Measurements from ENCODE around the gene UGT1A10. TPM values are rescaled to one million over a fixed set of nuclear protein-coding genes. Genes with fewer than 3 reads are reported as not detected.

UGT1A10 gene
- total and polyA plus RNA-seq, 2 donors (not counting 3 experiments of a cell fraction or from before 2014, with no cell fraction given): not detected

DNA sequence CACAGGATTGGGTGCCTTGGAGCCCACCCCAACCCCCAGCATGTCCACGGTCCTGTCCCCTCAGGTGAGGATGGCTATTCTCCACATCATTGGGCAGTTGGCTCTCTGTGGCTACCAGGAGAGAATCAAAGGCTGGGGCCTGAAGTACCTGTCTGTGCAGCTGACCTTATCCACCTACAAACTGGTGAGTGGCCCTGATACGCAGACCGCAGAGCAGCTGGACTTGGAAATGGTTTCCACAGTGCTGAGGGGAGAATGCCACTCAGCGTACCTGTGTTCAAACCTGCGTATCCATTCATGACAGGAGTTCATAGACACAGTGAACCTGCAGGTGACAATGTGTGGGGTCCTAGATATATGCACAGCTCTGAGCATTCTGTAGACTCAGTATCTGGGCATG is 163.5 kb downstream of the UGT1A10 start:
- H3K79me2 ChIP-seq (ENCODE audit: control insufficient read depth, insufficient read depth, low read length): no peaks in the 10 kb centered on the region
- no TSS peak for BruUV-seq (replicated peaks)
- dilution Hi-C loops (cut with MboI; ENCODE audit: extremely low pct_ligation_motif_present, low sequenced_read_pairs): no loop called here
- no peaks in the 10 kb centered on the region for H3K9me1 ChIP-seq (replicated peaks; ENCODE audit: control insufficient read depth, extremely low read depth, insufficient read depth, low read length)
- no peaks in the 10 kb centered on the region for H3K36me3 ChIP-seq (ENCODE audit: control insufficient read depth in 2 of 2, extremely low read depth in 1 of 2, insufficient read depth in 2 of 2, low read length in 2 of 2)
- intact Hi-C loops (cut with micrococcal nuclease): no loop called here
- no peaks in the 10 kb centered on the region for H3K9me3 ChIP-seq (replicated peaks; ENCODE audit: control insufficient read depth, insufficient read depth, low read length)
- DNase-seq (ENCODE audit: low read depth, low spot score): no peak
- H3K4me1 ChIP-seq (ENCODE audit: control insufficient read depth, extremely low read depth, insufficient read depth, low read length): no peaks in the 10 kb centered on the region
- POLR2A ChIA-PET: no interaction called here
- no peak overlapping the region for H3K4me3 ChIP-seq (replicated peaks in 1 of 3; ENCODE audit: insufficient read depth in 1 of 3, low read depth in 1 of 3, low read length in 3 of 3)
- H2AFZ ChIP-seq (ENCODE audit: low read depth, low read length): no peak overlapping the region
- H3K27ac ChIP-seq (ENCODE audit: insufficient read depth, low read depth, low read length): no peak overlapping the region
- no peak for FAIRE-seq
- H3K27me3 ChIP-seq (ENCODE audit: control insufficient read depth in 2 of 2, insufficient read depth in 2 of 2, low read length in 2 of 2): no peaks in the 10 kb centered on the region
- H3K4me2 ChIP-seq (ENCODE audit: insufficient read depth, low read length): no peak overlapping the region
- CTCF ChIA-PET: no interaction called here
- TF ChIP-seq MYC (IDR thresholded peaks at IDR 0.05; ENCODE audit: low read depth, low read length): no peak
- no peak for TF ChIP-seq FOS (IDR thresholded peaks at IDR 0.05; ENCODE audit: borderline replicate concordance, insufficient read depth, low read length)
- no peak for TF ChIP-seq JUN (IDR thresholded peaks at IDR 0.05; ENCODE audit: borderline replicate concordance, insufficient read depth, insufficient read length, low read depth)
- no peak for TF ChIP-seq EZH2 (IDR thresholded peaks at IDR 0.05; ENCODE audit: borderline replicate concordance, low read depth, low read length, severe bottlenecking)
- TF ChIP-seq, protein P1, sequence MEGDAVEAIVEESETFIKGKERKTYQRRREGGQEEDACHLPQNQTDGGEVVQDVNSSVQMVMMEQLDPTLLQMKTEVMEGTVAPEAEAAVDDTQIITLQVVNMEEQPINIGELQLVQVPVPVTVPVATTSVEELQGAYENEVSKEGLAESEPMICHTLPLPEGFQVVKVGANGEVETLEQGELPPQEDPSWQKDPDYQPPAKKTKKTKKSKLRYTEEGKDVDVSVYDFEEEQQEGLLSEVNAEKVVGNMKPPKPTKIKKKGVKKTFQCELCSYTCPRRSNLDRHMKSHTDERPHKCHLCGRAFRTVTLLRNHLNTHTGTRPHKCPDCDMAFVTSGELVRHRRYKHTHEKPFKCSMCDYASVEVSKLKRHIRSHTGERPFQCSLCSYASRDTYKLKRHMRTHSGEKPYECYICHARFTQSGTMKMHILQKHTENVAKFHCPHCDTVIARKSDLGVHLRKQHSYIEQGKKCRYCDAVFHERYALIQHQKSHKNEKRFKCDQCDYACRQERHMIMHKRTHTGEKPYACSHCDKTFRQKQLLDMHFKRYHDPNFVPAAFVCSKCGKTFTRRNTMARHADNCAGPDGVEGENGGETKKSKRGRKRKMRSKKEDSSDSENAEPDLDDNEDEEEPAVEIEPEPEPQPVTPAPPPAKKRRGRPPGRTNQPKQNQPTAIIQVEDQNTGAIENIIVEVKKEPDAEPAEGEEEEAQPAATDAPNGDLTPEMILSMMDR (IDR thresholded peaks at IDR 0.05; ENCODE audit: extremely low read depth in 1 of 2, insufficient read depth in 1 of 2, low read depth in 1 of 2, low read length in 2 of 2): no peak
- TF ChIP-seq, protein P2, sequence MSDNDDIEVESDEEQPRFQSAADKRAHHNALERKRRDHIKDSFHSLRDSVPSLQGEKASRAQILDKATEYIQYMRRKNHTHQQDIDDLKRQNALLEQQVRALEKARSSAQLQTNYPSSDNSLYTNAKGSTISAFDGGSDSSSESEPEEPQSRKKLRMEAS (IDR thresholded peaks at IDR 0.05; ENCODE audit: insufficient read depth, insufficient read length): no peak
- no peak for TF ChIP-seq GATA2 (IDR thresholded peaks at IDR 0.05; ENCODE audit: insufficient read depth, insufficient read length, low read depth, low read length)
- no peak for TF ChIP-seq POLR2A (IDR thresholded peaks at IDR 0.05; ENCODE audit: low read depth, low read length)
- TF ChIP-seq POLR2AphosphoS5 (IDR thresholded peaks at IDR 0.05; ENCODE audit: insufficient read depth, low read depth, low read length): no peak
- no peak overlapping the region for H3K9ac ChIP-seq (replicated peaks; ENCODE audit: extremely low read depth, insufficient read depth, low read length)
- H4K20me1 ChIP-seq (replicated peaks; ENCODE audit: control insufficient read depth, extremely low read depth, insufficient read depth, low read length): no peaks in the 10 kb centered on the region
